DMS 273 treated with DMSO at 0.1 percent for 48 hours (cell line): Measurements from ENCODE around the gene SSR2.
"Not testable (repeated sequence)": the region's sequence is repeated elsewhere in the genome, so short reads cannot be mapped to it uniquely, and the experiment has no call there.

Experiments used
- DNase-seq: peaks from one replicate; lab custom pipeline; 2025; lab: John Stamatoyannopoulos, UW

Gene SSR2

GRCh38 chr1:156048663-156049258 is 28.0 kb upstream of the SSR2 start:
- DNase-seq, result no peak

- no peak for DNase-seq
Observed at GRCh38 chr1:156045076-156045475, 24.3 kb upstream of the SSR2 start.

DNA sequence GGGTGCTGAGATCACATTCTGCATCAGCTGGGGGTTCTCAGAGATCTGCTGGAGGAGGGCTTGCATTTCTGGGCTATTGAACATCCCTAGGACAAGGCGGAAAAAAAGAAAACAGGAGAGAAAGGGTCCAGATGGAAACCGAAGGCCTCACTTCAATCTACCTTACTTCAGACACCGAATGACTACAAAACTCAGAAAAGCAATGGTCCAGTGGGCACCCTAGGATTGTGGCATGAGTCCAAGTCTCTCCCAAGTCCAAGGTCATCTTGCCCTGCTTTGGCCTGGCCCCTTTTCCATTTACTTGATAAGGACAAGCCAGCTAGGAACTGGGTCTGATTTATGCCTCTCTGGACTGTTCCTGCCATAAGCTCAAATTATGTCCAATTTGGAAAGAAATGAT is 22.1 kb upstream of the SSR2 start:
- DNase-seq, result no peak

DNA sequence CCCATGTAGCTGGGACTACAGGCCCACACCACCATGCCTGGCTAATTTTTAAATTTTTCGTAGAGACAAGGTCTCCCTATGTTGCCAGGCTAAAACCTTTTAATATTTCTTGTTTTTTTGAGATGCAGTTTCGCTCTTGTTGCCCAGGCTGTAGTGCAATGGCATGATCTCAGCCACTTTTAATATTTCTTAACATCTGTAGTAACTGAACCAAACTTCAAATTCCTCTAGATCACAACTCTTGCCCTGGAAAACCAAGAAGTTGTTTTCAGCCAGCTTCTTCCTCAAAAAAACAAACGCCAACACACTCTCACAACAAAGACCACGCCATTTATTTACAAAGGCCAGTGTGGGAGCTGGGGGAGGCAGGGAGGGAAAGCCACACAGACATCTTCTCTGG is 14.2 kb upstream of the SSR2 start:
- not testable (repeated sequence) for DNase-seq

DNA sequence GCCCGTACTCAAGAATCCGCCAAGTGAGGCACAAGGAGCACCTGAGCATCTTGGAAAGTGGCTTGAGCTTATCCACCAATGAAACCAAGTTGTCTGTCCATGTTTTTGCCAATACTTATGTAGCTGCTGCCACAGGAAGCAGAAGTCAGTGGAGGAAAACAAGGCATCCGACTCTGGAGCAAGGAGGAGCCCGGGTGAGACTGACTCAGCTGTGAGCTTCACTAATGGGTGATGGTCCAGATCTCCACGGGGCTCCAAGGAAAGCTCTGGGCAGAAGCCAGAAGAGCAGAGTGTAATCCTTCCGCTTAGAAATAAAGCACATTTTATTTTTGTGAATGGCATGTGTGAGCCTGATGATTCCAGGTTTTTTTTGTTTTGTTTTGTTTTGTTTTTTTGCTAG is 12.3 kb upstream of the SSR2 start:
- no peak for DNase-seq

DNA sequence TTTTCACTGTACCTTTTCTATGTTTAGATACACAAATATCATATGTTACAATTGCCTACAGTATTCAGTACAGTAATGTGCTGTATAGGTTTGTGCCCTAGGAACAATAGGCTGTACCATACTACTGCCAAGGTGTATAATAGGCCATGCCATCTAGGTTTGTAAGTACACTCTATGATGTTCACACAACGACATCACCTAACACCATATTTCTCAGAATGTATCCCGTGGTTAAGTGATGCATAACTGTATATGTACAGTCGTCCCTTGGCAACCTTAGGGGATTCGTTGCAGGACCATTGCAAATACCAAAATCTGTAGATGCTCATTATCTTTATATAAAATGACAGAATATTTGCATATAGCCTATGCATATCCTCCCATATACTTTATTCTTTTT is 5.8 kb upstream of the SSR2 start:
- no peak for DNase-seq

DNA sequence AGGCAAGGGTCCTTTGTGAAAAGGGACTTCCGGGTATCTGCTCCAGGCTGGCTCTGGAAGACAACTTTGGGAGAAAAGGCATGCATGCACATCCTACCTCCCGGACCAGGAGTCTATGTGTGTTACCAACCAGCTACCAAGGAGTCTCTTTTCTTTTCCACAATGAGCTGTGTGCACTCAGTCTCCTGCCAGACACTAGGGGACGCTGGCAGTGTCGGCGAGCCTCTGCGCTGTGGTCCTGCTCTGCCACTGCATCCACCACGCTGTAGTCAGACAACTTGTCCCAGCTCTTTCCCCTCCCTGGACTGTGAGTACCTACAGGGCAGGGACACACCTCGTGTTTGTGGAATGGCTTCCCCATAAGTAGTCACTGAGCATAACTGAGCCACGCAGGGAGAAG is 5.1 kb upstream of the SSR2 start:
- DNase-seq, result peak; percentile 18

GRCh38 chr1:156024801-156025200 is 4.0 kb upstream of the SSR2 start:
- no peak for DNase-seq

GRCh38 chr1:156021954-156022353 is 1.2 kb upstream of the SSR2 start:
- no peak for DNase-seq

- no peak for DNase-seq
Observed at GRCh38 chr1:156021093-156021428, 310 bp upstream of the SSR2 start.

DNA sequence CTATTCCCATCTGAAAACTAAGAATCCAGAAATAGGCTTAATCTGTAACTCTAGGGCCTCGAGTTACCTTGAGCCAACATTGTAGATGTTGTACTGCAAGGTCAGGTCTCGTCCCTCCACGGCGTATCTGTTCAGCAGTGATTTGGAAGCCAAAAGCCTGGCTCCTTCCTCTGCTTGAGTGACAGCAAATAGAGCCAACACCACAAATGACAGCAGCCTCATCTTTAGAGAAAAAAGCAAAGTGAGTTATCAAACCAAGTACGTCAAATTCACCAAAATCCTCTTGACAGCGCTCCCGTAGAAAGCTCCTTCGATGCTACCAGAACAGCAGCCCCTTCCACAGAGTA is 832 bp downstream of the SSR2 start:
- no peak for DNase-seq

- no peak for DNase-seq
Observed at GRCh38 chr1:156014829-156015228, 5.9 kb downstream of the SSR2 start.

DNA sequence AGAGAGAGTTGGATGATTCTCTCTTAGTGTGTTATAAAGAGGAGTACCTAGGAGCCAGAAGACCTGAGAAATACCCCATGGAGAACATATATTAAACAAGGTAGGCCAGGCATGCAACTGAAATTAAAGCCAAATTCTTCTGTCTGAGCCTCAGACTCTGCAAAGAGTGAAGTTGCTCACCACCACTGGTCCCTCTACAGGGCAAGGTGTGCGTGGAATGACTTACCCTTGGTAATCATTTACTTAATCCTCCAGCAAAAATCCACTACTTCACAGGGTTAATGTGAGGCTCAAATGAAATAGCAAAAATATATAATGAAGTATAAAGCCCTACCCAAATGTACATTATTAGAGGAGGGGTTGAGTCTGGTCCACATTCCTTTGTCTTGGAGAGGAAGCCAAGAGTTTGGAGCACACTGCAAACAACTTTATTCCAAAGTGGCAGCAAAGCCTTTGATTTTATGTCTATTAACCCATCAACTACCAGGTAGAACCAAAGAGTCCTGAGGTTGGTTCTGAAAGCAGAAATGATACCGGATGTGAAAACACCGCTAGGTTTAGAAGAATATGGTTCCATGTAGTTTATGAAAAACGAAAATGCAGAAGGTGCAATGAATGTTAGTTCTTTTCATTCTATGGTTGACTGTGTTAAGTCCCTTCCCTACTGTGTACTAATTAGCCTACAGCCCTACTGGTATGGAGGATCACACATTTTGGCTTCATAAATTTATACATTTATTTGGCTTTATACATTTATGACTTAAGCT is 8.5 kb downstream of the SSR2 start:
- DNase-seq, result no peak

DNA sequence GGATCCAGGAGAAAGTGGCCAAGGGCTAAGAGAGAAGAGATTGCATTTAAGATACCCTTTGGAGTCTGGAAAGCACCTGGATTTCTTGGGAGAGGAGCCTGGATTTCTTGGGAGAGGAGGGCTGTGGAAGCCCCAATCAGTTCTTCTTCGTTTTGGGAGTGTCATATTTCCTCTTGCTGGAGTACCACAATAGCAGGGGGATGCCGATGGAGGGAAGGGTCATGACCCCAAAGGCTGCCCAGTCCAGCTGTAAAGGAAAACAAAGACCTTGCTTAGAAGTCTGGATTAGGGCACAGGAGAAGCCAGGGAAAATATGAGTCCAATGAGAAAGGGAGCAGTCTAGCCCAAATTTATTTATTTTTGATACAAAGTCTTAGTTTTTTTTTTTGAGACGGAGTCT is 11.3 kb downstream of the SSR2 start:
- DNase-seq, result no peak

GRCh38 chr1:156006666-156007376 is 13.9 kb downstream of the SSR2 start:
- DNase-seq, result no peak

- DNase-seq, result no peak
Observed at GRCh38 chr1:156004843-156005584, 15.7 kb downstream of the SSR2 start.

DNA sequence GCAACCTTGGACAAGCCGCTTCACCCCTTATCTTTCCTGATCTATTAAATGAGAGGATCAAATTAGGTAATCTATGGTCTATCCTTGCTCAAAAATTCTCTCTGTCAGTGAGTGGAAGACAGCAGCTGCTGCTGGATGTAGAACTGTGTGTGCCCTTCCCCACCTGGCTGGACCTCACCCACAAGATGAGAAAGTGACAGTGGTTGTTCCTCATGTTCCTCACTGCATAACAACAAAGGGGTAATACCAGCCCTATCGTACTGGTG is 16.9 kb downstream of the SSR2 start:
- DNase-seq, result no peak

- no peak for DNase-seq
Observed at GRCh38 chr1:156002188-156002911, 18.4 kb downstream of the SSR2 start.

GRCh38 chr1:156001662-156002171 is 19.0 kb downstream of the SSR2 start:
- no peak for DNase-seq

GRCh38 chr1:156001021-156001661 is 19.6 kb downstream of the SSR2 start:
- no peak for DNase-seq

GRCh38 chr1:155999964-156000363 is 20.8 kb downstream of the SSR2 start:
- no peak for DNase-seq

DNA sequence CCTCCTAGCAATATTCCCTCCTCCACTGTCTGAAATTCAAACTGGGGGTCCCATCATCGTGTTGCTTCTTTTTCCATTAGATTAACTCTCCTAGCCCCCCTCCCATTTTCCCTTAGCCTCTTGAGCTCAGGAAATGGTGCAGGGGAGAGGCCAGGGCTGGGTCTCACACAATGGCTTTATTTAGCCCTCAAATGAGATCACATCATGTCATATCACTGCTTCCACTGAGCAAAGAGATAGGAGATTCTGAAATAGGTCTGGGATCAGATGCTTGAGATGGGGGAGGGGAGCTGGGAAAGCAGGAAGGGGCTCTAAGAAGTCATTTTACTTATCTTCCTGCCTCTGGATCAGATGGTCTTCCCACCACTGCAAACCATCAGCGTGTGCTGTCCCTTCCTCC is 24.6 kb downstream of the SSR2 start:
- DNase-seq, result no peak
